Umbilical cord (tissue), 2 donors: ENCODE results near the gene SRGAP3. TPM values are rescaled to one million over a fixed set of nuclear protein-coding genes. Genes with fewer than 3 reads are reported as not detected.
A peak's percentile ranks its signal among the peaks of the same experiment; 100 is the strongest.

ENCODE experiments used
- DNase-seq: peaks from one replicate; pipeline ENCODE4 v3.0.0-alpha.2; 2015; ENCODE audit warnings: low spot score
- total RNA-seq: library from RNA; depleted of rRNA; stranded (reverse); fragments of >200 nt; gene quantifications from one replicate; pipeline ENCODE4 v1.2.3, GENCODE V29; 2014; ENCODE audit warnings: low replicate concordance; ENCODE audit not compliant: insufficient read depth

The SRGAP3 gene
- total RNA-seq, 1 donor from 2014 or later, result 10.4 TPM

- peak; percentile 42 for DNase-seq
Measured at GRCh38 chr3:9253327-9253726, 3.9 kb upstream of the SRGAP3 start.

GRCh38 chr3:9251055-9251786 is 1.8 kb upstream of the SRGAP3 start:
- DNase-seq, result no peak

GRCh38 chr3:9250236-9250635 is 790 bp upstream of the SRGAP3 start:
- DNase-seq, result no peak

GRCh38 chr3:9248522-9249271 is 749 bp downstream of the SRGAP3 start:
- peak; percentile 75 for DNase-seq

- DNase-seq, result peak; percentile 34
Measured at GRCh38 chr3:9247941-9248521, 1.4 kb downstream of the SRGAP3 start.

GRCh38 chr3:9247361-9247940 is 2.0 kb downstream of the SRGAP3 start:
- DNase-seq, result peak; percentile 29

- no peak for DNase-seq
Measured at GRCh38 chr3:9246189-9246588, 3.3 kb downstream of the SRGAP3 start.

- peak; percentile 52 for DNase-seq
Measured at GRCh38 chr3:9244495-9245183, 4.8 kb downstream of the SRGAP3 start.

GRCh38 chr3:9241956-9242355 is 7.5 kb downstream of the SRGAP3 start:
- DNase-seq, result no peak

GRCh38 chr3:9239680-9240079 is 9.8 kb downstream of the SRGAP3 start:
- DNase-seq, result no peak

GRCh38 chr3:9238721-9239295 is 10.6 kb downstream of the SRGAP3 start:
- no peak for DNase-seq

- DNase-seq, result no peak
Measured at GRCh38 chr3:9238276-9238675, 11.2 kb downstream of the SRGAP3 start.

GRCh38 chr3:9233814-9234600 is 15.4 kb downstream of the SRGAP3 start:
- DNase-seq, result no peak

- no peak for DNase-seq
Measured at GRCh38 chr3:9233101-9233500, 16.3 kb downstream of the SRGAP3 start.

GRCh38 chr3:9231937-9232336 is 17.5 kb downstream of the SRGAP3 start:
- DNase-seq, result no peak

- no peak for DNase-seq
Measured at GRCh38 chr3:9231471-9231870, 18.0 kb downstream of the SRGAP3 start.

GRCh38 chr3:9231006-9231405 is 18.4 kb downstream of the SRGAP3 start:
- peak; percentile 76 for DNase-seq

- no peak for DNase-seq
Measured at GRCh38 chr3:9230596-9230995, 18.9 kb downstream of the SRGAP3 start.

GRCh38 chr3:9229879-9230278 is 19.6 kb downstream of the SRGAP3 start:
- DNase-seq, result peak; percentile 56

GRCh38 chr3:9229325-9229724 is 20.1 kb downstream of the SRGAP3 start:
- no peak for DNase-seq

GRCh38 chr3:9226326-9226725 is 23.1 kb downstream of the SRGAP3 start:
- DNase-seq, result peak; percentile 94
